Measurements from ENCODE around the gene IFI35.
A peak's percentile ranks its signal among the peaks of the same experiment; 100 is the strongest.
"Not testable (repeated sequence)": the region's sequence is repeated elsewhere in the genome, so short reads cannot be mapped to it uniquely, and the experiment has no call there.

IFI35 gene

GRCh38 chr17:42975265-42975664 lies 31.3 kb upstream of the IFI35 start:
- Mint-ChIP-seq H3K27ac (peak overlapping the region in 1 of 3 experiments; percentile 24), H3K36me3 (ENCODE audit: low read depth) (no peaks in the 10 kb centered on the region), H3K4me3 (peak overlapping the region; percentile 24 to 61 (median 31)), H3K4me1 (peaks cover 12% of the 10 kb centered on the region), H3K27me3 (ENCODE audit: low read depth) (no peaks in the 10 kb centered on the region), H3K9me3 (no peaks in the 10 kb centered on the region)
- TF ChIP-seq CTCF (IDR thresholded peaks at IDR 0.05; ENCODE audit: unreplicated experiment in 3 of 3), result no peak

GRCh38 chr17:42975701-42976100 lies 30.9 kb upstream of the IFI35 start:
- H3K27ac Mint-ChIP-seq, result not testable (repeated sequence)

GRCh38 chr17:42979511-42980273 lies 26.9 kb upstream of the IFI35 start, which contains the start of gene PTGES3L:
TSS of gene PTGES3L (minus strand) at chr17:42980080. CDS start at chr17:42980053, 27 bp downstream.
- H3K36me3 Mint-ChIP-seq (ENCODE audit: low read depth), result peaks cover 8% of the 10 kb centered on the region
- H3K4me3 Mint-ChIP-seq, result peak within 1 kb of the TSS; percentile 95 to 98 (median 97)
- no peak for TF ChIP-seq CTCF (IDR thresholded peaks at IDR 0.05; ENCODE audit: unreplicated experiment in 3 of 3)

More at GRCh38 chr17:42975701-42976100, 30.9 kb upstream of the IFI35 start:
- not testable (repeated sequence) for H3K9me3 Mint-ChIP-seq; H3K27me3 Mint-ChIP-seq (ENCODE audit: low read depth); H3K36me3 Mint-ChIP-seq (ENCODE audit: low read depth)
- H3K4me3 Mint-ChIP-seq, result peak overlapping the region in 1 of 3 experiments; percentile 24
- H3K4me1 Mint-ChIP-seq, result peaks cover 14% of the 10 kb centered on the region

GRCh38 chr17:42980274-42980765 lies 26.3 kb upstream of the IFI35 start, which contains the start of gene RUNDC1:
TSS of gene RUNDC1 (plus strand) at chr17:42980565. CDS start at chr17:42980577, 12 bp downstream.
- Mint-ChIP-seq H3K36me3 (ENCODE audit: low read depth) (peaks cover 11% of the 10 kb centered on the region), H3K9me3 (no peaks in the 10 kb centered on the region), H3K27ac (peak within 1 kb of the TSS; percentile 78 to 89 (median 83)), H3K4me1 (peaks cover 25% of the 10 kb centered on the region), H3K27me3 (ENCODE audit: low read depth) (no peaks in the 10 kb centered on the region), H3K4me3 (peak within 1 kb of the TSS; percentile 95 to 98 (median 97))
- TF ChIP-seq CTCF (IDR thresholded peaks at IDR 0.05; ENCODE audit: unreplicated experiment in 3 of 3), result no peak

More at GRCh38 chr17:42979511-42980273, 26.9 kb upstream of the IFI35 start, which contains the start of gene PTGES3L:
- H3K4me1 Mint-ChIP-seq, result peaks cover 25% of the 10 kb centered on the region
- H3K27me3 Mint-ChIP-seq (ENCODE audit: low read depth), result no peaks in the 10 kb centered on the region
- no peaks in the 10 kb centered on the region for H3K9me3 Mint-ChIP-seq
- peak within 1 kb of the TSS; percentile 78 to 89 (median 83) for H3K27ac Mint-ChIP-seq

GRCh38 chr17:42980766-42981397 lies 25.7 kb upstream of the IFI35 start:
- H3K36me3 Mint-ChIP-seq (ENCODE audit: low read depth), result peaks cover 17% of the 10 kb centered on the region
- peak overlapping the region; percentile 92 to 95 (median 95) for H3K4me3 Mint-ChIP-seq
- H3K27me3 Mint-ChIP-seq (ENCODE audit: low read depth), result no peaks in the 10 kb centered on the region
- TF ChIP-seq CTCF (IDR thresholded peaks at IDR 0.05; ENCODE audit: unreplicated experiment in 3 of 3), result peak in 2 of 3 experiments; percentile 16 to 35
- peaks cover 25% of the 10 kb centered on the region for H3K4me1 Mint-ChIP-seq
- no peaks in the 10 kb centered on the region for H3K9me3 Mint-ChIP-seq
- H3K27ac Mint-ChIP-seq, result peak overlapping the region; percentile 67 to 89 (median 78)

GRCh38 chr17:42982266-42982665 lies 24.3 kb upstream of the IFI35 start:
- Mint-ChIP-seq H3K9me3 (no peaks in the 10 kb centered on the region), H3K4me3 (peak overlapping the region; percentile 92 to 95 (median 95)), H3K27ac (no peak overlapping the region), H3K27me3 (ENCODE audit: low read depth) (no peaks in the 10 kb centered on the region), H3K4me1 (peaks cover 25% of the 10 kb centered on the region), H3K36me3 (ENCODE audit: low read depth) (peaks cover 23% of the 10 kb centered on the region)
- no peak for TF ChIP-seq CTCF (IDR thresholded peaks at IDR 0.05; ENCODE audit: unreplicated experiment in 3 of 3)

Data from nephron (organoid).